H9 (cell line): ENCODE measurements around the gene ZNF613. TPM values are rescaled to one million over a fixed set of nuclear protein-coding genes. Genes with fewer than 3 reads are reported as not detected.
"Not testable (repeated sequence)": the region's sequence is repeated elsewhere in the genome, so short reads cannot be mapped to it uniquely, and the experiment has no call there.

Source experiments
- DNase-seq: peaks from one replicate; pipeline ENCODE4 v3.0.0-alpha.2; 2017
- H2AFZ ChIP-seq: one replicate; pipeline ENCODE4 v1.6.1; 2013; ENCODE audit warnings: mild to moderate bottlenecking, low read length, control low read depth, moderate library complexity
- H2AK5ac ChIP-seq: 2 replicates; pipeline ENCODE4 v1.6.1; 2013; ENCODE audit warnings: low read length, control low read depth, mixed read lengths; ENCODE audit not compliant: insufficient read length
- H2BK120ac ChIP-seq: one replicate; pipeline ENCODE4 v1.6.1; 2013; ENCODE audit warnings: low read depth, mild to moderate bottlenecking, low read length, control low read depth, inconsistent platforms; ENCODE audit not compliant: poor library complexity, severe bottlenecking
- H2BK12ac ChIP-seq: 2 replicates; pipeline ENCODE4 v1.6.1; 2013; ENCODE audit warnings: low read length, control low read depth, mixed read lengths, low read depth; ENCODE audit not compliant: insufficient read length
- H2BK15ac ChIP-seq: 2 replicates; pipeline ENCODE4 v1.6.1; 2013; ENCODE audit warnings: low read depth, low read length, control low read depth
- H2BK20ac ChIP-seq: one replicate; pipeline ENCODE4 v1.6.1; 2013; ENCODE audit warnings: low read depth, mild to moderate bottlenecking, low read length, control low read depth, inconsistent platforms; ENCODE audit not compliant: poor library complexity, severe bottlenecking
- H2BK5ac ChIP-seq: 2 replicates; pipeline ENCODE4 v1.6.1; 2013; ENCODE audit warnings: low read length, control low read depth, mixed read lengths; ENCODE audit not compliant: insufficient read length
- H3K14ac ChIP-seq: 2 replicates; pipeline ENCODE4 v1.6.1; 2013; ENCODE audit warnings: low read length, control low read depth; ENCODE audit not compliant: insufficient read depth
- H3K18ac ChIP-seq: 2 replicates; pipeline ENCODE4 v1.6.1; 2013; ENCODE audit warnings: low read depth, mild to moderate bottlenecking, mixed read lengths, low read length, control low read depth; ENCODE audit not compliant: insufficient read length
- H3K23ac ChIP-seq: 2 replicates; pipeline ENCODE4 v1.6.1; 2013; ENCODE audit warnings: low read length, control low read depth, mixed read lengths, low read depth; ENCODE audit not compliant: insufficient read length
- H3K23me2 ChIP-seq: 2 replicates; pipeline ENCODE4 v1.6.1; 2013; ENCODE audit warnings: low read depth, mild to moderate bottlenecking, mixed read lengths, low read length, control low read depth; ENCODE audit not compliant: insufficient read length, poor library complexity, severe bottlenecking
- H3K27ac ChIP-seq: 2 replicates; pipeline ENCODE4 v1.5.1; 2013; ENCODE audit warnings: low read length, control low read depth, mixed read lengths, low read depth; ENCODE audit not compliant: insufficient read length
- H3K27me3 ChIP-seq: 2 replicates; pipeline ENCODE4 v1.6.1; 2013; ENCODE audit warnings: low read length, control low read depth, inconsistent platforms; ENCODE audit not compliant: insufficient read depth
- H3K4ac ChIP-seq: 2 replicates; pipeline ENCODE4 v1.6.1; 2013; ENCODE audit warnings: low read depth, mild to moderate bottlenecking, control low read depth, inconsistent platforms, low read length, moderate library complexity
- H3K4me1 ChIP-seq: 2 replicates; pipeline ENCODE4 v1.6.1; 2013; ENCODE audit warnings: low read length, control low read depth, inconsistent platforms; ENCODE audit not compliant: insufficient read depth
- H3K4me2 ChIP-seq: 2 replicates; pipeline ENCODE4 v1.6.1; 2013; ENCODE audit warnings: low read length, control low read depth, mixed read lengths; ENCODE audit not compliant: insufficient read length, insufficient read depth
- H3K56ac ChIP-seq: 2 replicates; pipeline ENCODE4 v1.6.1; 2013; ENCODE audit warnings: low read depth, mild to moderate bottlenecking, mixed read lengths, low read length, control low read depth; ENCODE audit not compliant: insufficient read length
- H3K79me1 ChIP-seq: 2 replicates; pipeline ENCODE4 v1.6.1; 2013; ENCODE audit warnings: low read depth, mild to moderate bottlenecking, moderate library complexity, low read length, control low read depth, inconsistent platforms; ENCODE audit not compliant: insufficient read depth, poor library complexity, severe bottlenecking
- H3K79me2 ChIP-seq: 2 replicates; pipeline ENCODE4 v1.6.1; 2013; ENCODE audit warnings: low read length, control low read depth, inconsistent platforms; ENCODE audit not compliant: insufficient read depth
- H3K9ac ChIP-seq: 2 replicates; pipeline ENCODE4 v1.6.1; 2013; ENCODE audit warnings: low read length, control low read depth, mixed read lengths; ENCODE audit not compliant: insufficient read length; ENCODE audit errors: extremely low read depth
- H3K9me3 ChIP-seq: one replicate; pipeline ENCODE4 v1.6.1; 2013; ENCODE audit warnings: low read depth, low read length, inconsistent platforms; ENCODE audit not compliant: control insufficient read depth
- H3T11ph ChIP-seq: one replicate; pipeline ENCODE4 v1.6.1; 2013; ENCODE audit warnings: mild to moderate bottlenecking, low read length, control low read depth, inconsistent platforms
- H4K20me1 ChIP-seq: one replicate; pipeline ENCODE4 v1.6.1; 2013; ENCODE audit not compliant: control insufficient read depth, insufficient read length, insufficient read depth
- H4K5ac ChIP-seq: 2 replicates; pipeline ENCODE4 v1.6.1; 2013; ENCODE audit warnings: low read depth, mild to moderate bottlenecking, mixed read lengths, low read length, control low read depth; ENCODE audit not compliant: insufficient read length
- H4K8ac ChIP-seq: replicated peaks from 2 replicates; pipeline ENCODE4 v1.6.1; 2013; ENCODE audit warnings: low read length, control low read depth, mixed read lengths, low read depth; ENCODE audit not compliant: insufficient read length
- H4K91ac ChIP-seq: 2 replicates; pipeline ENCODE4 v1.6.1; 2013; ENCODE audit warnings: low read depth, mild to moderate bottlenecking, moderate library complexity, mixed read lengths, low read length, control low read depth; ENCODE audit not compliant: insufficient read length
- H3K27ac Mint-ChIP-seq, 3 experiments: 2 replicates in 2 of 3; 3 replicates in 1 of 3; pipeline ENCODE4 v1.8.0; 2020 to 2021; ENCODE audit warnings: mixed read lengths in 3 of 3, mild to moderate bottlenecking in 1 of 3, moderate library complexity in 1 of 3
- H3K27me3 Mint-ChIP-seq: 2 replicates; pipeline ENCODE4 v1.8.0; 2021; ENCODE audit warnings: low read depth, mild to moderate bottlenecking, moderate library complexity, mixed read lengths
- H3K36me3 Mint-ChIP-seq, 3 experiments: 2 replicates in 2 of 3; 3 replicates in 1 of 3; pipeline ENCODE4 v1.8.0; 2020 to 2021; ENCODE audit warnings: low read depth in 3 of 3, mixed read lengths in 3 of 3; ENCODE audit not compliant: insufficient read depth in 1 of 3
- H3K4me1 Mint-ChIP-seq, 2 experiments: 2 replicates each; pipeline ENCODE4 v1.8.0; 2020; ENCODE audit warnings: mixed read lengths in 2 of 2
- H3K4me3 Mint-ChIP-seq, 2 experiments: 2 replicates in 1 of 2; 3 replicates in 1 of 2; pipeline ENCODE4 v1.8.0; 2020 to 2021; ENCODE audit warnings: mild to moderate bottlenecking in 2 of 2, mixed read lengths in 2 of 2, moderate library complexity in 1 of 2
- H3K9me3 Mint-ChIP-seq, 2 experiments: 2 replicates in 1 of 2; 3 replicates in 1 of 2; pipeline ENCODE4 v1.8.0; 2020; ENCODE audit warnings: mild to moderate bottlenecking in 2 of 2, mixed read lengths in 2 of 2, moderate library complexity in 1 of 2
- CTCF ChIP-seq: fragments of 200-600 bp; sonication (generic); conservative IDR thresholded peaks from 3 replicates; pipeline ENCODE4 v1.8.0; 2021; ENCODE audit warnings: antibody characterized with exemption, mild to moderate bottlenecking
- WGBS: extraction: QIAGEN DNeasy Blood & Tissue Kit; methylation state at CpG from one replicate; pipeline ENCODE4 v1.1.7; 2013; ENCODE audit warnings: missing lambda C conversion rate, low lambda C conversion rate, mixed read lengths; ENCODE audit not compliant: insufficient read length; ENCODE audit errors: extremely low coverage; 5-methylcytosine and 5-hydroxymethylcytosine counted together
- total RNA-seq: library from RNA; stranded (reverse); gene quantifications from 2 replicates; pipeline ENCODE4 v1.2.1, GENCODE V29; 2021

The ZNF613 gene
- total RNA-seq, 1 experiment from 2014 or later, result 20.6 TPM

- Histone ChIP-seq H2BK20ac (no peak overlapping the region), H3K27me3 (no peaks in the 10 kb centered on the region), H2BK12ac (no peak overlapping the region), H3K4me2 (no peak overlapping the region), H3K56ac (no peak overlapping the region), H3K9ac (no peak overlapping the region), H3K23me2 (no peaks in the 10 kb centered on the region), H3K4ac (no peak overlapping the region), H2BK5ac (no peak overlapping the region), H4K8ac (no peak overlapping the region), H2BK120ac (no peak overlapping the region), H3K79me2 (no peaks in the 10 kb centered on the region), H3K18ac (no peak overlapping the region), H3T11ph (no peak overlapping the region), H2AK5ac (no peak overlapping the region), H2BK15ac (no peak overlapping the region), H3K4me1 (no peaks in the 10 kb centered on the region), H4K20me1 (no peaks in the 10 kb centered on the region), H2AFZ (no peak overlapping the region), H3K79me1 (no peaks in the 10 kb centered on the region), H3K23ac (no peak overlapping the region), H3K14ac (no peak overlapping the region), H3K27ac (no peak overlapping the region), H4K91ac (no peak overlapping the region), H3K9me3 (peaks cover 49% of the 10 kb centered on the region), H4K5ac (no peak overlapping the region)
- no peaks in the 10 kb centered on the region for H3K4me1 Mint-ChIP-seq
- peaks cover 42 to 82% (median 71%) of the 10 kb centered on the region in 3 experiments for H3K36me3 Mint-ChIP-seq
- H3K27ac Mint-ChIP-seq, result no peak overlapping the region
- peaks cover 85 to 90% of the 10 kb centered on the region in 2 experiments for H3K9me3 Mint-ChIP-seq
- no peak for TF ChIP-seq CTCF
- peaks cover 3% of the 10 kb centered on the region for H3K27me3 Mint-ChIP-seq
- WGBS, result no CpG with 5 or more reads among the region's 25 CpGs
- no peak overlapping the region for H3K4me3 Mint-ChIP-seq
- DNase-seq, result no peak
Observed at GRCh38 chr19:51948975-51949374, 21.7 kb downstream of the ZNF613 start.

GRCh38 chr19:51957846-51958245 is 30.6 kb downstream of the ZNF613 start:
- not testable (repeated sequence) for H3K27me3 Mint-ChIP-seq, H3K9me3 ChIP-seq, H4K8ac ChIP-seq, H2AFZ ChIP-seq, H3T11ph ChIP-seq, H3K27ac Mint-ChIP-seq, H3K27me3 ChIP-seq, H3K23me2 ChIP-seq, H2AK5ac ChIP-seq, H3K14ac ChIP-seq, H3K23ac ChIP-seq, DNase-seq, H3K4me1 ChIP-seq, H3K4ac ChIP-seq, H3K18ac ChIP-seq, H2BK12ac ChIP-seq, H3K4me2 ChIP-seq, H2BK20ac ChIP-seq, H2BK120ac ChIP-seq, H4K5ac ChIP-seq, H3K56ac ChIP-seq, H3K4me3 Mint-ChIP-seq, H3K9ac ChIP-seq, H3K79me2 ChIP-seq, H3K79me1 ChIP-seq, H2BK5ac ChIP-seq, H4K91ac ChIP-seq, H2BK15ac ChIP-seq, H4K20me1 ChIP-seq, H3K27ac ChIP-seq
- peaks cover 4 to 14% of the 10 kb centered on the region in 2 experiments; a peak in 2 of 4 replicates for H3K4me1 Mint-ChIP-seq
- peaks cover 44 to 72% of the 10 kb centered on the region in 2 experiments for H3K9me3 Mint-ChIP-seq
- no CpG with 5 or more reads among the region's 4 CpGs for WGBS
- peaks cover 15 to 21% (median 17%) of the 10 kb centered on the region in 3 experiments; a peak in 5 of 7 replicates for H3K36me3 Mint-ChIP-seq
